ENCODE data around the gene RAD51B. TPM values are rescaled to one million over a fixed set of nuclear protein-coding genes. Genes with fewer than 3 reads are reported as not detected.

RAD51B gene
- total RNA-seq, 1 experiment from 2014 or later = 8.5 TPM

GRCh38 chr14:67851785-67852410 lies 32.3 kb downstream of the RAD51B start:
- no peak for TF ChIP-seq POLR2AphosphoS5 (IDR thresholded peaks at IDR 0.05; ENCODE audit: low read depth, low read length)
- no peak for TF ChIP-seq SIN3A (IDR thresholded peaks at IDR 0.05; ENCODE audit: borderline replicate concordance, insufficient read depth, low read depth, low read length)
- TF ChIP-seq REST (IDR thresholded peaks at IDR 0.05; ENCODE audit: insufficient read depth in 1 of 2, low read depth in 2 of 2, low read length in 1 of 2) = no peak
- TF ChIP-seq TCF7L2 (IDR thresholded peaks at IDR 0.05; ENCODE audit: low read depth, low read length) = no peak
- TF ChIP-seq CTCF (IDR thresholded peaks at IDR 0.05) = no peak
- no peaks in the 10 kb centered on the region for H3K4me1 ChIP-seq (ENCODE audit: control insufficient read depth, insufficient read depth, low read length)
- intact Hi-C loops (cut with micrococcal nuclease; ENCODE audit: unreplicated experiment) (no loop called here), in situ Hi-C loops (cut with HindIII; ENCODE audit: low pct_unique_long_range_greater_than_20kb, low sequenced_read_pairs) (no loop called here)
- BruUV-seq (replicated peaks) = no TSS peak
- H3K27ac ChIP-seq (ENCODE audit: low read length) = no peak overlapping the region
- ChIA-PET POLR2A (no interaction called here), CTCF (no interaction called here)
- no peaks in the 10 kb centered on the region for H3K36me3 ChIP-seq (ENCODE audit: control insufficient read depth, insufficient read depth, low read length)
- no peak overlapping the region for H3K4me3 ChIP-seq (ENCODE audit: low read depth in 2 of 2, low read length in 2 of 2)
- no peak for ATAC-seq
- no peaks in the 10 kb centered on the region for H3K9me3 ChIP-seq (ENCODE audit: control insufficient read depth, insufficient read depth, low read depth, low read length)
- DNase-seq (ENCODE audit: low read depth, low spot score) = no peak
- H3K27me3 ChIP-seq (ENCODE audit: control insufficient read depth, insufficient read depth, low read length) = no peaks in the 10 kb centered on the region

- ATAC-seq = no peak
- no TSS peak for BruUV-seq (replicated peaks)
- Histone ChIP-seq H3K27me3 (ENCODE audit: control insufficient read depth, insufficient read depth, low read length) (no peaks in the 10 kb centered on the region), H3K4me1 (ENCODE audit: control insufficient read depth, insufficient read depth, low read length) (no peaks in the 10 kb centered on the region), H3K36me3 (ENCODE audit: control insufficient read depth, insufficient read depth, low read length) (no peaks in the 10 kb centered on the region), H3K4me3 (ENCODE audit: low read depth in 2 of 2, low read length in 2 of 2) (no peak overlapping the region), H3K9me3 (ENCODE audit: control insufficient read depth, insufficient read depth, low read depth, low read length) (no peaks in the 10 kb centered on the region), H3K27ac (ENCODE audit: low read length) (no peak overlapping the region)
- in situ Hi-C loops (cut with HindIII; ENCODE audit: low pct_unique_long_range_greater_than_20kb, low sequenced_read_pairs) (no loop called here), intact Hi-C loops (cut with micrococcal nuclease; ENCODE audit: unreplicated experiment) (no loop called here)
- TF ChIP-seq CTCF (IDR thresholded peaks at IDR 0.05) (no peak), SIN3A (IDR thresholded peaks at IDR 0.05; ENCODE audit: borderline replicate concordance, insufficient read depth, low read depth, low read length) (no peak), REST (IDR thresholded peaks at IDR 0.05; ENCODE audit: insufficient read depth in 1 of 2, low read depth in 2 of 2, low read length in 1 of 2) (no peak), POLR2AphosphoS5 (IDR thresholded peaks at IDR 0.05; ENCODE audit: low read depth, low read length) (no peak), TCF7L2 (IDR thresholded peaks at IDR 0.05; ENCODE audit: low read depth, low read length) (no peak)
- DNase-seq (ENCODE audit: low read depth, low spot score) = no peak
- CTCF ChIA-PET = no interaction called here
- POLR2A ChIA-PET = no interaction called here
These were observed 33.5 kb downstream of the RAD51B start for GRCh38 chr14:67852926-67853604.
